HG03571 (cell line): ENCODE results near the gene THYN1.
"Not testable (repeated sequence)": the region's sequence is repeated elsewhere in the genome, so short reads cannot be mapped to it uniquely, and the experiment has no call there.

Source experiments
- ATAC-seq: cut with Tn5 transposase; IDR thresholded peaks from one replicate; pipeline ENCODE4 v1.9.1; 2021; ENCODE audit not compliant: unreplicated experiment

THYN1 gene

DNA sequence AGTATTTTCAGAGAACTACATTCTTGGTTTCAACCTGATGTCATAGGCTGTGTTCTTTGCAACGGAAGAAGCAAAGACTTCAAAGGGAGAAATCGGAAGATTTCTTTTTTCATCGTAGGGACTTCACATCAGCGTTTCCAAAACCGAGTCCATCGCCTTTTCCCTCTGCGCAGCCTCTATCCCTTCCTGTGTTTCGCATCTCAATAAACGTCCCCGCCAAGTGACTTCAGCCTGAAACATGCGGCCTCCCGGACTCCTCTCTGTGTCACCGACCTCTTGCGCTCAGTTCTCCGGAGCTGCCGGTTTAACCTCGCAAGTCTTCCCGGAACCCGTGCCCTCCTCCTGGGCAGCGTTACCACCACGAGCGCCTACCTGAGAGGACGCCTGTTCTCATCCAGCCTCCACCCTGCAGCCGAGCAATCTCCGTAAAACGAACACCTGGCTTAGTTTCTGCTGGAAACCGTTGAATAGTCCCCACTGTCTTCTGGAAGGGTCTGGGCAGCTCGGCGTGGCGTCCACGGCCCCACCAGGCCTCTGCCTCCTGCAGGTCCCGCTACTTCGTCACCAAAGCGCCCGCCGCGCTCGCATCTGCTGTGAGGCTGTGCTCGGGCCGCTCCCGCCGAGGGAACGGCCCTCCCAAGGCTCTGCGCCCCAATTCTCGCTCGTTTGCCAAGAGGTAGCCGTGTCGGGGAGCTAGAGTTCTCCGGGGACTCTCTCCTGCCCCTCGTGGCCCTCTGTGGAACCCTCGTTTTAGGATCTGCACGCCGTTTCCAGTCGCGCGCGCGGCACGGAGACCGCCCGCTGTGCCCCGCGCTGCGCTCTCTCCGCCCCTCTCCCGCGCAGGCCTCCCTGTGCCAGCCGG, 22.6 kb upstream of the THYN1 start, which contains the start of gene GLB1L3:
TSS of gene GLB1L3 (plus strand) at position 846 of the 862 bp plus-strand sequence. CDS start 362 bp downstream, outside the sequence.
- no peak for ATAC-seq

DNA sequence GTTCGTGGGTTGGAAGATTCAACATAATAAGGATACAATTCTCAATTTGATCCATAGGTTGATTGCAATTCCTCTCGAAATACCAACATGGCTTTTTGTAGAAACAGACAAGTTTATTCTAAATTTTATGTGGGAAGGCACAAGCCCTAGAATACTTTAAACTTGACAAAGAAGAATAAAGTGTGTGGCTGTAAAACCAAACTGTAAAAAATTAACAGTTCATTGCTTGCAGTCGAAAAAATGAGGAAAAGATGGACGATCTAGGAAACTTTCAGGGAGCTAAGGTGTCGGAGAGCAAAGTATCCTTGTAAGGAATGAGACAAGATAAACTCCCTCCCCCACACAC, 22.0 kb upstream of the THYN1 start:
- no peak for ATAC-seq

DNA sequence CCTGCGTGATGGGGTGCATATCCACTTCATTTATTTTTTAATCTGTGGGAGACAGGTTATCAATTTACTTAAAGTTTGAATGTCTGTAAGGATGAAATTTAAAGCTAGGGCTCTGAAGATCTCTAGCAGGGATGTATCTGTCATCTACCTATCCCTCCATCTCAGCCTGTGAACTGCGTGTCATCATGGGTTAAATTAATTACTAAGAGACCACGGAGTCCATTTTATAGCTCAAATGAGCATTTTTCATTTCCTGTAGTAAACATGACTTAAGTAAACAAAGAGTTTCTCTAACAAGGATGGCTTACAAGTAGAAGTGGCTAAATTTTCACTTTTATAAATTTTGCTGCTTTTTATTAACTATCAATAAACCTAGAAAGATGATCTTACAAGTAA, 20.2 kb upstream of the THYN1 start:
- ATAC-seq = no peak

DNA sequence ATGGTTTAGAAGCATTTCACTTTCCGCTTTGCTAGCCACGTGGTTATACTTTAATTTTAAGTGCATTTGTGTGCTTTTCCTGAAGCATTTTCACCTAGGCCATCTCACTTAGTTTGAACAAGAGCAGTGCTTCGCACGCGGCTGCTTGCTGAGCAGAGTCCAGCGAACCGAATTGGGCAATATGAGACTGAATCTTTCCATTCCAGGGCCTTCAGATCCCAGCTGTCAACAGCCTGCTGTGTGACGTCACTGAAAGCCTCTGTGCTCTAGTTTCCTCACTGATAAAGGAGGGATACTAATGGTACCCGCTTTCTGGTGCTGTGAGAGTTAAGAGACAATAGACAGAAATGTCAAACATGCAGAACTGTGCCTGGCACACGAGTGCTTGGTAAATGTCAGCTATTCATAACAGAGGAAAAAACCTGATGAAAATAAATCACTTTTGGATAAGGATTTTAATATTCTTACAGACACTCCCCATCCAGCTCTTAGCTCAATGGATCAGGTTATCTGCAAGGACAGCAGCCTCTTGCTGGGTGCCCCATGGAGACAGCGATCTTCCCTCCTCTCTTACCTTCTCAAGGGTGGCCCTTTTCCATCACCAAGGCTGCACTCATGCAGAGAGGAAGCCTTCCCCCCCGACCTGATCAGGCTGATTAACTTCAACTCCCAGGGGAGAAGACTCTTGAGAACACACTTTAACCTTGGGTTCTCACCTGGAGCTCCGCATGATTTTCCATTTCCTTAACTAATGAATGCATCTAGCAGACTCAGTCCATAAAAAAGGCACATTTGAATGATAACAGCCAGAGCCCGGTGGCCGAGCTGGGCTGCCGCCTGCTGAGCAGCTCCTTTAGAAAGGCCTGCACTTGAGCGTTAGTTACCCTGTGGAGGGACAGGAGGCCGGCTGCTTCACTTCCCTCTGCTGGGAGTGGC, 19.5 kb upstream of the THYN1 start:
- no peak for ATAC-seq

DNA sequence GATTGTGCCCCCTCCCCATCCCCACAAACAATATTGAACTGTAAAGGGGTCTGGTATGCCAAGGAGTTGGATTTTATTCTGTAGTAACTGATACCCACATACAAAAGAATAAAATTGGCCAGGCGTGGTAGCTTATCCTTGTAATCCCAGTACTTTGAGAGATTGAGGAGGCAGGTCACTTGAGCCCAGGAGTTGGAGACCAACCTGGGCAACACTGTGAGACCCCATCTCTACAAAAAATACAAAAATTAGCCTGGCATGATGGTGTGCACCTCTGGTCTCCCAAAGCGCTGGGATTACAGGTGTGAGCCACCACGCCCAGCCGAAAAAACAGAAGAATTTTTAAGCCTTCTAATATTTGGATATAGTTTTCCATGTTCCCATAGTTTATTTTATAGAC, 18.8 kb upstream of the THYN1 start:
- no peak for ATAC-seq

DNA sequence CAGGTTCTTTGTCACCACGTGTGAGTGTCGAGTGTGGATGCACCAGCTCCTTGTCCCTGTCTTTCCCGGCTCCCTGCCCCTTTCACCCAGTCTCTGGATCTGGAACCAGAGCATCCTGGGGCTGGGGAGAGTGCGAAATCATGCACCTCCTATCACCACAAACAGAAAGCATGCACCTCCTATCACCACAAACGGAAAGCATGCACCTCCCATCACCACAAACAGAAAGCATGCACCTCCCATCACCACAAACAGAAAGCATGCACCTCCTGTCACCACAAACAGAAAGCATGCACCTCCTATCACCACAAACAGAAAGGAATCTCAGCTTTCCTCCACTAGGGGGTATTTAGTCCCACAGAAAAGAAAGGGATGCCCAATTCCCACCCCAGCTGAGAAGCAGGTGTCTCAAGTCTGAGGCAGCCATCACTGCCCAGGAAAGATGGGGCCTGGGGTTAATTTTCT, 17.1 kb upstream of the THYN1 start:
- no peak for ATAC-seq

DNA sequence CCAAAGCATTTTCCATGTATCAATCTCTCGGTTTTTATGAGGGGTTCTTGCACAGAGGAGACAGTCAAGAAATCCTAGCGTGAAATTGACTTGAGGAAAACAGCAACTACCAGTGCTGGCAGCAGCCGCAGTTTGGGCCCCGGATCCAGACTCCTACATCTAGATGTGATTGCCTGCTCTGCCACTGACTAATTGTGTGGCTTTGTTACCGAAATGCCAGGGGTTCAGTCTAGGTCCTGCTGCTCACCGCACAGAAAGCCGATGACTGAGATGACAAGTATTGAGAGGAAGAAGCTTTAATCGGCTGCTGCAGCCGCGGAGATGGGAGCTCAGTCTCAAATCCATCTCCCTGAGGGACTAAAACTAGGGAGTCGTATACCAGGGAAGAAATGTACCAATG, 14.8 kb upstream of the THYN1 start:
- no peak for ATAC-seq

DNA sequence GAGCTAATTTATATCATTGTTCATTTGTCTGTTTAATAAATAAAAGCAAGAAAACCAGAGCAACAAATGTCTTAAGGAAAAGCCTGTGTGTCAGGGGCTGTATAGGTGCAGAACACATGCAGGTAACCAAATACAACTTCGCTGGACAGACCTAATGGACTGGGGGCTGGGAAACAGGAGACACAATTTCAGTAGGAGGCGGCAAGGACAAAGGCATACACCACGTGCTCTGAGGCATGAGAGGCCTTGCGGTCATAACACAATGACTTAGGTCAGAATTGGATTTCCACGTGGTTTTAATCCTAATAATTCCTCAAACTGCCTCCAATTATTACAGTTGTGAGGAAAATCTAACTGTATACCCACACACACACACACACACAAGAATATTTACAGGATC, 14.3 kb upstream of the THYN1 start:
- no peak for ATAC-seq

DNA sequence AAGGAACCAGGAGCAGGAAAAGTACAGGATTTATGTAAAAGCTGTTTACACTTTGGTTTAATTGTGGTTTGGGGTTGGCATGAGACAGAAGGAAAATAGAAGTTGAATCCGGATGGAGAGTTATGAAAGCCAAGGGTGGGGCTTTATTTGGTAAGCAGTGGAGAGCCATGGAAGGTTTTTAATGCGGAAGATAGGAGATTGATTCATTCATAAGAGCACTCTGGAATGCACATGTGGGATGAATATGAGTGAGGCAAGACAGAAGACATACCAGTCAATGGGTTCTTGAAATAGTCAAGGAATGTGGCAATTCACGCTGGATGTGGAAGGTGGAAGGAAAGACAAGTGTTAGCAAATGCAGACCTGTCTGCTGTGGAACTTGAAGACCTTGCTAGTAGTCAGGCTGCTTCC, 13.7 kb upstream of the THYN1 start:
- ATAC-seq = no peak

DNA sequence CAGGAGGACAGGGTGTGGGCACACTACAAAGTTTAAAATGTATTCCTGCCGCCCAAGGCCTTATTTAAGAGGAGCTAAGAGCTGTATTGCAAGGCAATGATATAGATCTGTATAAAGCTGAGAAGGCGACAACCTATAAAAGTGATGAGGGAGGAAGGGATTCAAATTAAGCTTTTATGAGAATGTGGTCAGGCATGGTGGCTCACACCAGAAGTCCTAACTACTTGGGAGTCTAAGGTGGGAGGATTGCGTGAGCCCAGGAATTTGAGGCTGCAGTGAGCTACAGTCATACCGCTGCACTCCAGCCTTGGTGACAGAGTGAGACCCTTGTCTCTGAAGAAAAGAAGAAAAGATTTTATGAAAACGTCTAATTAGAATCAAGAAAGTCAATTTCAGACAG, 13.3 kb upstream of the THYN1 start:
- no peak for ATAC-seq

DNA sequence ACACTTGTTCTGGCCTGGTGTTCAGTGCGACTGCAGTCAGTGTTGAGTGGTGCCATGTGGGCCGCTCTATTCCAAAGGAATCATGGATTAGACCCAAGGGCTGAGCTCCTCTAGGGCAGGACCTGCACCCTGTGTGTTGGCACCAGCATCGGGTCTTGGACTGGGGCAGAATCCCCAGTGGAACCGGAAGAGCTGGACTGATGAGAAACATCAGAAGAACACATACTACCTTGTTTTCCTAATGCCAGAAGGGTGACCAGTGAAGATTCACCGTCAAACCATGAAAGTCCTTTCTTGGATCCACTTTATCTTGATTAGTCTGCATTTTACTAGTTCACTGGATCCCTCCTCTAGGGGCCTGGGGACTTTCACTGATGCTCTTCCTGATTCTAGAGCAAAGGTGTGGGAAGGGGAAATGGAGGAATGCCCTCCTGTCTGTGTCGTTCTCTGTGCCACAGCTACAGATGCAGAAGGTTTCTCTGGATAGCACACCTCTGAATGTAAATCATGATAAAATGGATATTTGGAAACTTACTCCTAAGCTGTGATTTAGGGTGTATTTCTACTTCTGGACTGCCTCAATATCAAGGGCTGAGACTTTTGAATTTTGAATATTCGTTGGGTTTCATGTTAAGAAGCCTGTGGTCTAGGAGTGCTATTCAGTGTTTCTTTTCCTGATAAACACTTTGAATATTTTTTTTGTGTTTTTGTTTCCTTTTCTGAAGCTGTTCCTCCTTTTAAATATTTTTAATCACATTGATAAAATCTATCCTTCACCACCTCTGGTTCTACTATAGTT, 12.0 kb upstream of the THYN1 start:
- ATAC-seq = no peak

DNA sequence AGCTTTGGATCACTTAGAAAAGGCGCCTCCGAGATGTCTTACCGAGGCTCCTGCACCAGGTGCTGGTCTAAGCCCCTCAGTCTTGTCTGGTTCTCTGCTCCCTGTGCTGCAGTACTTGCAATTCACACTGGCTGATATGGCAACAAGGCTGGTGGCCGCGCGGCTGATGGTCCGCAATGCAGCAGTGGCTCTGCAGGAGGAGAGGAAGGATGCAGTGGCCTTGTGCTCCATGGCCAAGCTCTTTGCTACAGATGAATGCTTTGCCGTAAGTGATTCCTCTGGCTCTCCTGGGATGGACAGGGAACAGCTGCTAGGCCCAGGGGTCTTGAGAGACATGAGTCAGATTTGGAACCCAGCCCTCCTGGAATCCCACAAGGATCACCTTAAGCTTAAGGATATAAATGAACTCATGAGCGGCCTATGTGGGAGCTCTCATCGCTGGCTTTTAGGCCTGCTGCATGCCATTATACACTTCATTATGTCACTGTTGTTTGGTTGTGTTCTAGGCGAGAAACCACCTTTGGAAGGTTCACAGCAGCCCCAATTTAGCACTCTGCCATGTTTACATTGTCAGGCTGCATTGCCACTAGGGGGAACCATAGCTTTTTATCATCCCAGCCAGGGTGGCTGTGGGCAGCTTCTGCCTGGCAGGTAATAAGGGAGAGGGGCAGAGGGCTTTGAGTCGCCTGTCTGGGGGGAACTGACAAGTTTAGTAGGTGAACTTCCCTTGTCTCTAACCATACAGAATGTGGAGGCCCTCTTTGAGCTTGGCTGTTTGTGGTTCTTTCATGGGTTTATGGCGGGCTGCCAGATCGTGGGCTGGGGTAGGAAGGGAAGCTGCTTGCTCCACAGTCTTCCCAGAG, 8.7 kb upstream of the THYN1 start:
- no peak for ATAC-seq

DNA sequence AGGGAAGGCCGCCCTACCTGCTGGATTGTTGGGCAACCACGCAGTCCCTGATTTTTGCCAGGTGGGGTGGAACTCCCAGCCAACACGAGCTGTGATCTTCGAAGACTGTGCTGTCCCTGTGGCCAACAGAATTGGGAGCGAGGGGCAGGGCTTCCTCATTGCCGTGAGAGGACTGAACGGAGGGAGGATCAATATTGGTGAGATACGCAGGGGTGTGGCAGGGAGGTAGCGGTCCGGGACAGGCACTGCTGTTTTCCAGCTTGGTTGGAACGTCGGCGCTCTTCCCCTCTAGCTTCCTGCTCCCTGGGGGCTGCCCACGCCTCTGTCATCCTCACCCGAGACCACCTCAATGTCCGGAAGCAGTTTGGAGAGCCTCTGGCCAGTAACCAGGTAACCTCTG, 7.8 kb upstream of the THYN1 start:
- no peak for ATAC-seq

DNA sequence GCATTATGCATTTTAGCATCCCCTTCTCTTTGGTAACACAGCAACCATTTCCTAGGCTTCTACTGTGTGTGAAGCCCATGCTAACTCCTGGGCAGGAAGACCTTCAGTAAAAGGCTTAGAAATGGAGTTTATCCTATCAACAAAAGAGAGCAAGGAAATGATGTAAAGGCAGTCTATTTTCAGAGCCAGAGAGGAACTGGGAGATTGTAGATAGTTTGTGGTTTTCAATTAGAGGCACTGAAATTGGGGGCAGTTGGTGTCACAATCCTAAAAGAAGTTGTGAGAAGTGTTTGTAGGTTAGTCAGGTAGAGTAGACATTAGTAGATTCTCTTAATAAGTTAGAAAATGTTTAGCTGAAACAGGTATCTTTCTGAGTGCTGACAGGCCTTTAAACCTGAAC, 7.4 kb upstream of the THYN1 start:
- no peak for ATAC-seq

DNA sequence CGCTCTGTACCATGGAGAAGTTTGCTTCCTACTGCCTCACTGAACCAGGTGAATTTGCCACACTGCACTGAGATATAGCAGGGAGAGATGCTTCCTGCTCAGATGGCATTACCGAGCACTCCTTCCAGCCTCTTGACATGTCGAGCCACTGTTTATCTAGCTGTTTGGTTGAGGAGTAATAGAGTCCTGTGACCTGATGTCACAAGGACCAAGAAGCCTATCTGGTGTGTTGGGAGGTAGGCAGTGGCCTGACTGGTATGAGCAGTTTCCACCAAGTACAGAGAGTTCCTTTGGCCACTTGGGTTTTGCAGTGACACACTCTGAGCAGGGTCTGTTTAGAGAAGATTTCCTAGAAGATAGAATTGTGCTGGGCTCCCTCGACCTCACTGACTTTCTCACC, 5.4 kb upstream of the THYN1 start:
- ATAC-seq = no peak

DNA sequence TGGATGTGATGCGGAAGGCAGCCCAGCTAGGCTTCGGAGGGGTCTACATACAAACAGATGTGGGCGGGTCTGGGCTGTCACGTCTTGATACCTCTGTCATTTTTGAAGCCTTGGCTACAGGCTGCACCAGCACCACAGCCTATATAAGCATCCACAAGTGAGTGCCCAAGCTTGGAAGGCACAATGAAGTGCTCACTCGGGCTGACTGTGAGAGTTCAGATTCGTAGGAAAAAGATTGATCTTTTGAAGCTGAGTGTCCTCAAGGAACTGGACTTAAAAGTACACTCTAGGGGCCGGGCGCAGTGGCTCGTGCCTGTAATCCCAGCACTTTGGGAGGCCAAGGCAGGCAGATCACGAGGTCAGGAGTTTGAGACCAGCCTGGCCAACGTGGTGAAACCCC, 3.9 kb upstream of the THYN1 start:
- no peak for ATAC-seq

DNA sequence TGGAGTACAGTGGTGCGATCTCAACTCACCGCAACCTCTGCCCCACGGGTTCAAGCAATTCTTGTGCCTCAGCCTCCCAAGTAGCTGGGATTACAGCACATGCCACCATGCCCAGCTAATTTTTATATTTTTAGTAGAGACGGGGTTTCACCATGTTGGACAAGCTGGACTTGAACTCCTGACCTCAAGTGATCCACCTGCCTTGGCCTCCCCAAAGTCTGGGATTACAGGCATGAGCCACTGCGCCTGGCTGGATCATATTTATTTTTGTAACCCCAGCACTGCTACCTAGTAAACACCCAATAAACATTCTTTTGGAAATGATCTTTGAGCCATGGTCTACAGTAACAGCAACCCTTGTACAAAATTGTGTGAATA, 2.0 kb upstream of the THYN1 start:
- ATAC-seq = not testable (repeated sequence)

DNA sequence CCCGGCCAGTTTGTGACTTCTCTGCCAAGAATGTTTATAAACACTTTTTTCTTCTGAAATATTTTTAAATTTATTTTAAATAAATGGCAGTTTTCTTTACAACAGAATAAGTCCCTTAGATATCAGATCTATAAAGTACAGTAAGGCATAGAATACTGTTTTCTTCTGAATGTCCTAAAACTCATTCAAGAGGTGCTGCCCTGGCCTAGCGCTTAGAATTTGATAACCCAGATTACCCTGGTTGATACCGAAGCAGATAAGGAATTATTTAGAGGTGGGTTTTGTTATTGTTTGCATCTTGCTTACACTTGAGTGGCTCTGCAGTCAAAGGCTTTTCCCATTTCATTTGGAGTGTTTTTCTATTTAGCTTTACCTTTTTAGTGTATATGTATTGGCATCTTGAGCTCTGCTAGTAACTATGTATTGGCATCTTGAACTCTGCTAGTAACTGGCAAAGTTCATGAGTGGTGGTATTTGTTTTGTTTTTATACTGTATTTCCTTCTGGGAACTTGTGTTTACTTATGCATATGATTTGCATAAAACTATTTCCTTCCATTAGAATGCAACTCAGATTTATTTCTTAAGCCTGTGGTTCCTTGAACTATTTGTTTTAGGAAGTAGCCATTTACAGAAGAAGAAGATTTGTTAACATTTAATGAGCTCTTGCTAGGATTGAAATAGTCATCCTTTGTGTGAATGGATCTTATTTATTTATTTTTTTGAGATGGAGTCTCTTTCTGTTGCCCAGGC, 1.5 kb upstream of the THYN1 start:
- ATAC-seq = no peak

DNA sequence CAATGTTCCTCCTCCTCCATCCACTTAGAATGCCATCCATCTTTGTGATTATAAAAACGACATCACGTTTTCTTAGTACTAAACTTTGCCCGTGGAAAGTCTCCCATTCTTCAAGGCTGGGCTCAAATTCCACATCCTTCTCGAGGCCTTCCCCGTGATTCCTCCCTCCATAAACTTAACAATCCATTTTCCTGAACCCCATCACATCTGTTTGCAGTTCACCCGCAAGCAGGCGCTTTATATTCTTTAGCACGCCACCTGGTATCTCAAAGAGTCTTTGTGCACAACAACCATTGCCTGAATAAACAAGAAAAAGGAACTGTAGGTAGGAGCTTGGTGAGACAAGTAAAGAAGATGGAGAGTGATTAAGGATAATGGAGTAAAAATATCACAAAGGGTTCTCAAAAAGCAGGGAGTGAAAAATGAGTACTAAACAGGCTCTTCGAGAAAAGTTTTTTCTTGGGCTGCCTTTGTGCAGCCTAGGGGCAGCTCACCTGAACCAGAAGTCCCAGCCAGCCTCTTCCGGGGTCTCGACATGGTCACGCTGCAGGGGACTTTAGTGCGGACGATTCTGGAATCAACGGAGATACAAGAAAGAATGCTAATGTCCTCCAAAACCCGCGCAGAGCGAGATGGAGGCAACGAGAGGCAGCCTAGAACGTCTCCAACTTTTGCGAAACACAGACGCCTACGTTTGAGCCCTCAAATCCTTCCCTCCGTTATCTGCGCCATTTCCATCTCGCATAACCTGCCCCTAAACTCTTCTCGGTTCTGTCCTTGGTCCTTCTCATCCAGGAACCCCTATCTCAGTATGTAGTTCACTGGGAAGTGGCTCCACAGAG, 585 bp downstream of the THYN1 start:
- peak; percentile 24 for ATAC-seq
